H54 (cell line): Measurements from ENCODE around the gene PNPLA5.
"Not testable (repeated sequence)": the region's sequence is repeated elsewhere in the genome, so short reads cannot be mapped to it uniquely, and the experiment has no call there.

Experiments
- DNase-seq: peaks from one replicate; pipeline ENCODE4 v3.0.0; 2011; ENCODE audit warnings: low spot score, mixed read lengths; ENCODE audit not compliant: insufficient read length
- FAIRE-seq: peaks from 3 replicates; lab custom pipeline; 2011; peaks lifted over from hg19 to GRCh38; lab: Jason Lieb, UNC
- POLR2A ChIP-seq: IDR thresholded peaks from 2 replicates; pipeline ENCODE4 v1.6.1; 2011; ENCODE audit warnings: low read depth, mild to moderate bottlenecking, low read length

Gene PNPLA5

DNA sequence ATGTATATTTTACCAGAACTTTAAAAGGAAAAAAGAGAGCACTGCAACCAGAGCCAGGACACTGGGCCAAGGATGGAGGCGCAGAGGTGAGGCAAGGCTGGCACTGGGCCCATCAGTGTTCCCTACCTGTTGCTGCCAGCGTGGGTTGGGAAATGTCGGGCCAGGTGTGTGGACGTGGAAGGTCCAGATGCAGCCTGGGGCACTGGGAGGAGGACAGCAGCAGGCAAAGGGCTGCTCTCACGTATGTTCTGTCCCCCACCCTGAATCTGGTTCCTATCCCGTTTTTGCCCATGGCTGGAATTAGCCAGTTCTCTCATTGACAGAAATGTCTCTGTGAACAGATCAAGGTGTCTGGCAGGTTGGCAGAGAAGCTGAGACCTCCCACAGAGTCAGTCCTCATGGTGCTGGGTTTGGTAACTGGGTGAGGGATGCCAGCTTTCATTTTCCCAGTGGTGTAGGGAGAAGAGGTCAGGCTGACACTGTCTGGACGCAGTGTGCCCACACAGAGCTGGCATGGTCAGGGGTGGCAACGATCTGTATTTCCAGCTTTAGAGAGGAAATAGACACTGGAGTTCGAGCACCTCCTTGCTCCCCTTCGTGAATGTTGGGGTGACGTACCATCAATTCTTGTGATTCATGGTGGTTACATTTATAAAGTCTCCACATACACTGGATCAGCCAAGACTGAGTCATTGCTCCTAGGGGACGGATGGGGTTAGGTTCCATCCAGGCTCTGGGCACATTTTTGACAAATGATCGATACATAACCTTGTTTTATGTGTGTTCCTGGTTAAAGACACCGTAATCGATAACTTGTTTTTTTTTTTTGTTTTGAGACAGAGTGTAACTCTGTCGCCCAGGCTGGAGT is 27.5 kb upstream of the PNPLA5 start:
- peak; percentile 50 for DNase-seq
- no peak for FAIRE-seq
- no peak for TF ChIP-seq POLR2A

DNA sequence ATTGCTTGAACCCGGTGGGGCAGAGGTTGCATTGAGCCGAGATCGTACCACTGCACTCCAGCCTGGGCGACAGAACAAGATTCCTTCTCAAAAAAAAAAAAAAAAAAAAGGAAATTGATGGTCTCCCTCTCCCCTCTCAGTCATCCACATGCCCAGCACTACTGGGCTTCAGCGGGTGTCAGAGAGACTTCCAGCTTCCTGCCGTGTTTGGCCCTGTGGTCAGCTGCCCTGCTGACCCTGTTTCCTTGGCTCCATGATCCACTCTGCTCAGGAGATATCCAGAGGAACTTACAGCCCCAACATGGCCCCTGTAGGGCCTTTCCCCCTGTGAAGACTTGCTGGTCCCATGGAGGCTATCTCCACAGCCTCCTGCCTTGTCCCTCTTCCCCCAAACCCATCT is 25.7 kb upstream of the PNPLA5 start:
- no peak for DNase-seq
- no peak for FAIRE-seq
- TF ChIP-seq POLR2A = no peak

DNA sequence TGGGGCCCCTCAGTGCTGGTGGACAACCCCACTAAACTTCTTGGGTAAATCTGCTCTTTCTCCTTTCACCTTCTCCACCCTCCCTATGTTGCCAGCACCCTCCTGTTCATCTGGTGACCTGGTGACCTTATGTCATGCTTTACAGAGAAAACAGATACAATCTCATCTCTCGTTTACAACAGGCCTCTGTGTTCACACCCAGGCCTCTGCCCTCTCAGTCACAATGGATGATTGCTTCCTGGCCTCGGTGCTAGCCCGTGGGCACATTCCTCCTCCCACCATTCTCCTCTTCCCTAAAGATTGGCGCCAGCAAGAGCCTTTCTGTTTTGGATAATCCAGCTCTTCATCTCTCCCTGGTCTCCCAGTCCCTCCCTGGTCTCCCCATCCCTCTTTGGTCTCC is 19.5 kb upstream of the PNPLA5 start:
- DNase-seq (no peak), FAIRE-seq (no peak)
- no peak for TF ChIP-seq POLR2A

DNA sequence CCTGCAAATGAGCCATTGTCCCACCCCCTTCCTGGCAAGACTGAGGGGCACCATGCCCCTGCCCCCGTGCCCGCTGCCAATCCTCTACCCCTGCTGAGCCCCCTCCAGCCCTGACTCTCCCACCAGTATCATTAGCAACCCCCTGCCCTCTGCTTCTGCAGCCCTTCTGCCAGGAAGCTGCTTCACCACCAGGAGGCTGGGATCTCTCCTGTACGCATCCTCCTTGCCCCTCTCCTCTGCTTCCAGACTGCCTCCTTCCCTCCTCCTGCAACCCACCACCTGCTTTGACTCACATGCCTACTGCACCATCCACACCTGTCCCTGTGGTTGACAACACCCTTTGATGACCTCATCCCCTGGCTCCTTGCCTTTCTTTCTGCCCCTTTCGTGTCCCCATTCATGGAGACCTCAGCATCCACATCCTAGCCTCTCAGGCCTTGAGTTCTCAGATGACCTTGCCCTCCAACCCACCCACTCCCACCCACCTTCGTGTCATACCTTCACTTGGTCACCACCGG is 18.4 kb upstream of the PNPLA5 start:
- DNase-seq = no peak
- no peak for TF ChIP-seq POLR2A
- FAIRE-seq = no peak

DNA sequence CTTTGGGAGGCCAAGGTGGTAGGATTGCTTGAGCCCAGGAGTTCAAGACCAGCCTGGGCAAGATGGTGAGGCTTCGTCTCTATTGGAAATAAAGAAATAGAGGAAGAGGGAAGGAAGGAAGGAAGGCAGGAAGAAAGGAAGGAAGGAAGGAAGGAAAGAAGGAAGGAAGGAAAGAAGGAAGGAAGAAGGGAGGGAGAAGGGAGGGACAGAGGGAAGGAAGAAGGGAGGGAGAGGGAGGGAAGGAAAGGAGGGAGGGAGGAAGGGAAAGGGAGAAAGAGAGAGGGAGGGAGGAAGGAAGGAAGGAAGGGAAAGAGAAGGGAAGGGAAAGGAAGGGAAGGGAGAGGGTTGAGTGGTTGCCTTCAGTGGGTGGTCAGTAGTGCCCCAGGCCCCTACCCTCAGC is 17.9 kb upstream of the PNPLA5 start:
- FAIRE-seq = no peak
- no peak for TF ChIP-seq POLR2A
- no peak for DNase-seq

DNA sequence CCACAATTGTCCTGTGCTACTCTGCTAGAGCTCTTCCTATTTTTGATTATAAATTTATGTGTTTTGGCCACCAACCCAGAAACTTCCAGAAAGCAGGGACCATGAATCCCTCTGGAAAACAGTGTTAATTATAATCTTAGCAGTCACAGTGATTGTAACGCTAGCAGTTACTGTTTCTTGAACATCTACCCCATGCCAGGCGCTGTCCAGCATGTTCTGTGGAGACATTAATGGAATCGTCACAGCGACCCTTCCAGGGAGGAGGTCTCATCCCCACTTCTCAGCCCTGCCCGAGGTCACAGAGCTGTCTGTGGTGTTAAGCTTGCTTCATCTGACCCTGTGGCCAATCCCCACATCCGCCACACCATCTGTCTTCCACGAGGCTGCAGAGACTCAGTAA is 13.9 kb upstream of the PNPLA5 start:
- TF ChIP-seq POLR2A = no peak
- DNase-seq (no peak), FAIRE-seq (no peak)

DNA sequence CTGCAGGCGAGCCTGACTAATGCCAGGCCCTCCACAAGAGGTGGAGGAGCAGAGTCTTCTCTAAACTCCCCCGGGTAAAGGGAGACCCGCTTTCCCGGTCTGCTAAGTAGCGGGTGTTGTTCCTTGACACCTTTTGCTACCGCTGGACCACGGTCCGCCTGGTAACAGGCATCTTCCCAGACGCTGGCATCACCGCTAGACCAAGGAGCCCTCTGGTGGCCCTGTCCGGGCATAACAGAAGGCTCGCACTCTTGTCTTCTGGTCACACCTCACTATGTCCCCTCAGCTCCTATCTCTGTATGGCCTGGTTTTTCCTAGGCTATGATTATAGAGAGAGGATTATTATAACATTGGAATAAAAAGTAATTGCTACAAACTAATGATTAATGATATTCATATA is 12.6 kb upstream of the PNPLA5 start:
- not testable (repeated sequence) for FAIRE-seq, DNase-seq

DNA sequence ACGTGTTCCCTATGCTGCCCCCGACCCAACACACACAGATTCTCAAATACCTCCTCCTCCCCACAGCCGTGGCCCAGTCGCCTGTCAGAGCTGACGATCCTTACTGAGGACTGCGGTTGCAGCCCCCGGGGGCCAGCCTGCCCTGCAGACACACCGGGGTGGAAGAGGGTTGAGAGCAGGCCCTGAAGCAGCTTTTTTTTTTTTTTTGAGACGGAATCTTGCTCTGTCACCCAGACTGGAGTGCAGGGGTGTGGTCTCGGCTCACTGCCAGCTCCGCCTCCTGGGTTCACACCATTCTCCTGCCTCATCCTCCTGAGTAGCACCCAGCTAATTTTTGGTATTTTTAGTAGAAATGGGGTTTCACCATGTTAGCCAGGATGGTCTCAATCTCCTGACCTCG is 11.2 kb upstream of the PNPLA5 start:
- FAIRE-seq, DNase-seq: not testable (repeated sequence)

DNA sequence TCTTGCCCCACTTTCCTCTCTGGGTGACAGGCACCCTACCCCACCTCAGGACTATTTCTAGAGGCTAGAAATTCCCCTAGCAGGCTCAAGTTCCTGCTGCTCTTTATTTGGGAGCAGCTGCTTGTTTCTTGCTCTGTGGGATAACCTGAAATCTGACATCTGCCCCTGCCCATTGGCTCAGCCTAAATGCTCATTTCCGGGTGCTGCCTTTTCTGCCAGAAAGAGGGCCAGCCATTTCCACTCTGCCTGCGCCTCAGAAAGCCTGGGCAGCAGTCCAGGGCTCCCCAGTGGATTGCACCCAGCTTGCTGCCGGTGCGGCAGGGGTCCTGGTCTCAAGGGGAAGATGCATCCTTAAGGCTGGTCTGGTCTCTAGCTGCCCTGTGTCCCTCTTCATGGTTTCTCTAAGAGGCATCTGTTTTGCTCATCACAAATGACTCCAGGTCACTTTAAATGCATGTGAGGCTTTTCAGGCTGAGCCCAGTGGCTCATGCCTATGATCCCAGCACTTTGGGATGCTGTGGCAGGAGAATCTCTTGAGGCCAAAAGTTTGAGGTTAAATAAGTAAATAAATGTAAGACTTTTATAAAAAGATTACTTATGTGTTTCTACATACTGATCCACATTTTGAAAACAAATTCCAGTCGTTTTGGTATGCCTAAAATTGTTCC is 10.3 kb upstream of the PNPLA5 start:
- FAIRE-seq (no peak), DNase-seq (no peak)
- TF ChIP-seq POLR2A = no peak

DNA sequence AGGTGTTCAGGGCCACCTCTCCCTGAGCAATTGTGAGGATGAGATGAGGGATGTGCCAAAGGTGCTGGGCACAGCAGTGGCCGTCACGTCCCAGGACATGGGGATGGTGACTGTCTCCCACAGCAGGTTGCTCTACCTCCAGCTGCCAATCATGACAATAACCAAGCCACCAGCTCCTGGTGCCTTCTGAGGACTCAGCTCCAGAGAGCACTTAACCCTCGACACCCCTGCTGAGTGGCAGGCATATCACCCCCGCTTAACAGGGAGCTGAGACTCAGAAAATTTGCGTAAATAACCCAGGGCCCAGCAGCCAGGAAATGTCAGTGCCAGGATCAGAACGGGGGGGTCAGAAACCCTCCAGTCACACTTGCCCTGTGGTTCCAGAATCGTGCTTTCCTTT is 8.4 kb upstream of the PNPLA5 start:
- FAIRE-seq = no peak
- no peak for TF ChIP-seq POLR2A
- no peak for DNase-seq

DNA sequence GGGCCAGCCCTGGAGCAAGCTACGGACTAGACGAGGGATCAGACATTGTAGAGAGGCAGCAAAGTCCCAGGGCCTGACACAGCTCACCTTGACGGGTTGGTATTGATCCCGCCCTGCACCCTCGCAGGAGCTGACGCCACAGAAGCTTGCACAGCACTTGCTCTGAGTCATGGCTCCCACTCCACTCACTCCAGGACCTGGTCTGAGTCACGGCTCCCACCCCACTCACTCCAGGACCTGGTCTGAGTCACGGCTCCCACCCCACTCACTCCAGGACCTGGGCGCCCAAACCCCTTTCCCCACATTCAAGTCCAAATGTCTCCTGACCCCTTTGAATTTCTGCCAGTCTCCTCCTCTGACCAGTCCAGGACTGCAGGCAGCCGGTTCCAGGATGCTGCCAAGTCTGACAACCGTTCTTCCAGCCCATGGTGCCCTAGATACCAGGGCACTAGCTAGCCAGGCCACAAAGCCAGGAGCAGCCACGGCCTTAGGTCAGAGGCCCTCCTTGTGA is 6.0 kb upstream of the PNPLA5 start:
- no peak for TF ChIP-seq POLR2A
- FAIRE-seq = peak; percentile 77
- peak; percentile 72 for DNase-seq

DNA sequence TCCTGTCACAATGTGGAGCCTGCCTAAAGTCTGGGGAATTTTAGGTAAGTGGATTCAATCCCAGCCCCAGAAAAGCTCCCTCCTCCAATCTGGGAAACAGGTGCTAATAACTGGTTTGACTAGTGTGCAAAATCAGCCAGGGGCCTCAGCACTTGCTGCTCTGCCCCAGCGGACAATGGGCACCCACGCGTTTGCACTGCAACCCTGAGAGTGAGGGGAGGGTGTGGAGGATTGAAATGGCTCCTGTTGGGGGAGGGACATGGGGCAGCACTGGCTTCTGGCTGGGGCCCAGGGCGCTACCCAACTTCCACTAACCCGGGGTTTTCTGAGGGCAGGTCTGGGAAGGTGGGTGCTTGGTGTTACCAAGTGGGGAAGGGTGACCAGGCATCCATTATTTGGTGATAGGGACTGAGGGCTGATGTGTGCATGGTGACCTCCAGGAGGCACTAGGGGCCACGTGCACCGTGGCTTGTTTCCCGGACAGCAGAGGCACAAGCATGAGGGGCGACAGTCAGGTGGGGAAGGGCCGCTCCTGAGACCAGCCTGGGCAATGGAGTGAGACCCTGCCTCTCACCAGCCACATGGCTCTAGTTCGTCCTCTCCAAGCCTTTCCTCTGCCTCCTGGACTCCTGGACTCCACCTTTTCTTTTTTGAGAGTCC is 4.3 kb upstream of the PNPLA5 start:
- no peak for TF ChIP-seq POLR2A
- no peak for FAIRE-seq
- no peak for DNase-seq

DNA sequence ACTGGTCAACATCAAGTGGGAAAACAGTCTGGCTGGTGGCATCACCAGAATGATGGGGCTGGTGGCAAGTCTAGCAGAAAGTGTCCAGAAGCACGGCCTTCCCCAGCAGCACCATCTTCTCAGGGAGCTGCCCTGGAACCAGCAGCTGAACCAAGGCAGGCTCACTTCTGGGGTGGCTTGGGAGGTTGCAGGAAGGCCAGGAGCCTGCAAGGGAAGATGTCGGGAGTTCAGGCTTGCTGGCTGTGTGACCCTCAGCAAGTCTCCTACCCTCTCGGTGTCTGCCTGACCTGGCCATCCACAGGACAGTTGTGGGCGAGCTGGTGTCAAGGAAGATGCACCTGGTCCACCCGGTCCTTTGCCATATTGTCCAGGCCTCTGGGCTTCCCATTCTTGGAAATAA is 2.3 kb upstream of the PNPLA5 start:
- DNase-seq = no peak
- no peak for TF ChIP-seq POLR2A
- no peak for FAIRE-seq

DNA sequence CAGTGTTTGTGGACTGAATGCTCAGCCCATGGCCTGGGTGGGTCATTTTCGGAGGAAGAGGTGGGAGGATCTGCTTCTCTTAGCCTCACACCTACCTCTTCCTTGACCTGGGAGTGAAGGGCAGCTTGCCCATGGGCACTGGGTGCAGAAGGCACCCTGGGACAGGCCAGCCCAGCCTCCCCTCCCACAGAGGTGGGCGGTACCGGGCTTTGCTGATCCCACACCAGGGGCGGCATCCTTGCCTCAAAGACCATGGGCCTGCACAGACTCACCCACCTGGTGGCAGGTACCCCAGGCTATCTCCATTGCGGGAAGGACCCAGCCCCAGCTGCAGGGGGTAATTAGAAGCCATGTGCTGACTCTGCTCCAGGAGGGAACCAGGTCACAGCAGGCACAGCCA is 1.5 kb upstream of the PNPLA5 start:
- TF ChIP-seq POLR2A = no peak
- FAIRE-seq (no peak), DNase-seq (no peak)
